HG03139 (cell line): Measurements from ENCODE around the gene BCL2.

Experiments
- ATAC-seq: cut with Tn5 transposase; IDR thresholded peaks from one replicate; pipeline ENCODE4 v1.9.1; 2021; ENCODE audit not compliant: unreplicated experiment

Gene BCL2

GRCh38 chr18:63161761-63162195 is 157.8 kb downstream of the BCL2 start:
- peak; percentile 49 for ATAC-seq

GRCh38 chr18:63161032-63161760 is 158.4 kb downstream of the BCL2 start:
- ATAC-seq = peak; percentile 3

GRCh38 chr18:63160172-63160995 is 159.2 kb downstream of the BCL2 start:
- ATAC-seq = no peak

- no peak for ATAC-seq
Measured at GRCh38 chr18:63159590-63159989, 160.0 kb downstream of the BCL2 start.

GRCh38 chr18:63158676-63159291 is 160.8 kb downstream of the BCL2 start:
- no peak for ATAC-seq

GRCh38 chr18:63158012-63158631 is 161.4 kb downstream of the BCL2 start:
- ATAC-seq = no peak

GRCh38 chr18:63157293-63158011 is 162.1 kb downstream of the BCL2 start:
- ATAC-seq = no peak

GRCh38 chr18:63155910-63156773 is 163.4 kb downstream of the BCL2 start:
- no peak for ATAC-seq

- peak; percentile 36 for ATAC-seq
Measured at GRCh38 chr18:63155169-63155852, 164.3 kb downstream of the BCL2 start.

GRCh38 chr18:63154350-63155152 is 165.0 kb downstream of the BCL2 start:
- no peak for ATAC-seq

GRCh38 chr18:63152791-63153190 is 166.8 kb downstream of the BCL2 start:
- ATAC-seq = no peak

- no peak for ATAC-seq
Measured at GRCh38 chr18:63152096-63152495, 167.5 kb downstream of the BCL2 start.

- ATAC-seq = no peak
Measured at GRCh38 chr18:63151539-63151938, 168.0 kb downstream of the BCL2 start.

- no peak for ATAC-seq
Measured at GRCh38 chr18:63150942-63151421, 168.6 kb downstream of the BCL2 start.

GRCh38 chr18:63150326-63150725 is 169.2 kb downstream of the BCL2 start:
- no peak for ATAC-seq

GRCh38 chr18:63149302-63149587 is 170.3 kb downstream of the BCL2 start:
- no peak for ATAC-seq

GRCh38 chr18:63148449-63149301 is 170.9 kb downstream of the BCL2 start:
- ATAC-seq = no peak
